GM19238 (cell line): Measurements from ENCODE around the gene LKAAEAR1.

Source experiments
- DNase-seq: peaks from one replicate; pipeline ENCODE4 v3.0.0; 2011; ENCODE audit warnings: low spot score; ENCODE audit not compliant: insufficient read length

Gene LKAAEAR1

GRCh38 chr20:64038224-64038564 lies 46.0 kb downstream of the LKAAEAR1 start:
- peak; percentile 61 for DNase-seq

GRCh38 chr20:64037498-64038213 lies 46.5 kb downstream of the LKAAEAR1 start:
- no peak for DNase-seq

GRCh38 chr20:64037199-64037497 lies 47.0 kb downstream of the LKAAEAR1 start:
- no peak for DNase-seq

- no peak for DNase-seq
These were observed 47.6 kb downstream of the LKAAEAR1 start for GRCh38 chr20:64036346-64037198.

GRCh38 chr20:64035933-64036345 lies 48.3 kb downstream of the LKAAEAR1 start, which contains the start of gene C20orf204:
Gene C20orf204, plus strand, starts transcription at chr20:64036182. Its CDS starts 142 bp downstream, at chr20:64036324.
- no peak for DNase-seq

GRCh38 chr20:64035066-64035932 lies 48.9 kb downstream of the LKAAEAR1 start:
- DNase-seq, result no peak

- no peak for DNase-seq
These were observed 50.2 kb downstream of the LKAAEAR1 start for GRCh38 chr20:64033981-64034493.
